HG02759 (cell line): ENCODE measurements around the gene AP5Z1.

Experiments used
- ATAC-seq: cut with Tn5 transposase; IDR thresholded peaks from one replicate; pipeline ENCODE4 v1.9.1; 2021; ENCODE audit warnings: mild to moderate bottlenecking, moderate library complexity; ENCODE audit not compliant: unreplicated experiment

The AP5Z1 gene

DNA sequence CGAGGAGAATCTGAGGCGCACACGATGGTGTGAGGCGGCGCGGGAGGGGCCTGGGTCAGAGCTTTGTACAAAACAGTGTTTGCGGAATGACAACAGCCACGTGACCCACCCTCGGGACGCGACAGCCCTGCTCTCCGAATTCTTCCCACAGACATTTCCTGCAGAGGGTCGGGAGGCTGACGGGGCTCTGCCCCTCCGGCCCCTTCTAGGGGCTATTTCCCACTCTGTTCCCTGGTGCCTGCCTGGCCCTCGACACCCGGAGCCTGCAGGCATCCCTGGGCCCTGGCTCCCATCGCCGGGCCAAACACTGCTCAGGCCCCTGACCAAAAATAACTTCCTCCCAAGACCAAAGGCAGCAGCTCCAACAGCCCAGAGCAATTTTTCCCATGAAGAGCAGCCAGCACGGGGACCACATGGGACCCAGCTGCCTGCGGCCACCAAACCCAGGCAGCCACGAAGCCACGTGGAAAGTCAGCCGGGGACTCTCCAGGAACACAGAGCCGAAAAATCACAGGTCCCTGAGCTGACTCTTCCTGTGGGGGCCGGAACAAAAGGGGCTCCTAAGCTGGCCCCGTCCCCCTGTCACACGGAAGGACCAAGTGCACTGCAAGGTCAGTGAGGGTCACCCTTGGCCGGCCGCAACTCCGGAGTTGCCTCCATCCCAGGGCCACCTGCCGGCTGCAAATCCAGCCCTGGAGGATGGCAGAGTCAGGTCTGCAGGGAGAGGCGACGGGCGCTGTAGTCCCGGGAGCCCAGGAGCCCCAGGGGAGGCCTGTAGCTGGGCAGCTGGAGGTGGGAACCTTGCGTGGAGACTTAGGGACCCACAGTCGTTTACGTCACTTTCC, 44.4 kb downstream of the AP5Z1 start:
- no peak for ATAC-seq

DNA sequence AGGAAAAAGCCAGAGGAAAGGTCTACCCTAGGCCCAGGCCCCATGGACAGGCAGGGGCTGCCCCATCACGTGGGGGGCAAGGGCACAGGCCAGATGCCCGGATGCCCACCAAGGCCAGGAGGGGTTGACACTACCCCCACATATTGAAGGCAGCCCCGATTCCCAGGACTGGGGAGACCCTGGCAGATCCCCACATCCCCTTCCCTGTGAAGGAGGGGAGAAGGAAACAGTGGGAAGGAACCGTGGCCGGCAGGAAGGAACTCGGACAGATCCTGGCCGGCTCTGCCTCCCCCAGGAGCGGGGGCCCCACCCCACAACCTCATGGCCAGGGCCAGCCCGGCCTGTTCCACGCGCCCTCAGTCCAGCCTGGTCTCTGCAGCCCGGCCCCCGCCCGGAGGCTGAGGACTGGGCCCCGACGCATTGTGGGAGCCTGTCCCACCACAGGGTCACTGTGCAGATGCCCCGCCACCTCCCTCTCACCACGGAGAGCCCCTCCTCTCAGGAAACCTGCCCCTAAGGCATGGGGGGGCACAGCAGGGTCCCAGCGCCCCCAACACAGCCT, 45.1 kb downstream of the AP5Z1 start:
- ATAC-seq: no peak

DNA sequence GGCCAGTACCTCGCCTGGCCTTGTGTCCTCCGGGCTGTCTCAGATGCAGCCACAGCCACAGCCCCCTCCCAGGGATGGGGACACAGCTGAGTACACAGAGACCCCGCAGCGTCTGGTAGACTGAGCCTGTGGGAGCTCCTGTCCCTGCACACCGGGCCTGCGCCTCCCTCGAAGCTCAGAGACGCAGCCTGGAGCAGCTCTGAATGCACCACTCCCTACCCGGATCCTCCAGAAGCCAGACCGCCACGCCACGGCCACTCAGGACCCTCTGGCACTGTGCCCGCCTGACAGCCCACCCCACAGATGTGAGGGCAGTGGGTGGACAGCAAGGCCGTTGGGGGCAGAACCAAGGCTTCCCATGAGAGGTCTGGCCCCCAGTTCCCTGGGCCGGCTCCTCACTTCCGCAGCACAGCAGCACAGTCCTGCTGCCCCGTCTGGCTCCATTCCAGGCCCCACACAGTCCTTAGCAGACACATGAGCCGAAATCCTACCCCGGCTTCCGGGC, 45.6 kb downstream of the AP5Z1 start:
- no peak for ATAC-seq

DNA sequence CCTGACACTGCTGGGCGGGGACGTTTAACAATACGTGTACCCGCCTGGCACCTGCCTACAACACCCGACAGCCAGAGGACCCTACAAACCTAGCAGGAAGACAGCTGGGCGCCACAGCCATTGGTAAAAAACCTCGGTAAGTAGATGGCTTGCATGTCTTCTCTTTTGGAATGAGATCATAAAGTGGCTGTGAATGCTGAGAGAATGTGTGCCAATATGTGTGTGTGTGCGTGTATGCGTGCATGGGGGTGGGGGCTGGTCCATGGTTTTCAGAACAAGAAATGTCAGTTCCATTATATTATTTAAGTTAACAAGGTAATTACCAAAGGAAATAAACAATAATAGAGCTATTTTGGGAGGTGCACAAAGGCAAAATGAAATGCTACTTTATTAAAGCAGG, 47.3 kb downstream of the AP5Z1 start:
- no peak for ATAC-seq

DNA sequence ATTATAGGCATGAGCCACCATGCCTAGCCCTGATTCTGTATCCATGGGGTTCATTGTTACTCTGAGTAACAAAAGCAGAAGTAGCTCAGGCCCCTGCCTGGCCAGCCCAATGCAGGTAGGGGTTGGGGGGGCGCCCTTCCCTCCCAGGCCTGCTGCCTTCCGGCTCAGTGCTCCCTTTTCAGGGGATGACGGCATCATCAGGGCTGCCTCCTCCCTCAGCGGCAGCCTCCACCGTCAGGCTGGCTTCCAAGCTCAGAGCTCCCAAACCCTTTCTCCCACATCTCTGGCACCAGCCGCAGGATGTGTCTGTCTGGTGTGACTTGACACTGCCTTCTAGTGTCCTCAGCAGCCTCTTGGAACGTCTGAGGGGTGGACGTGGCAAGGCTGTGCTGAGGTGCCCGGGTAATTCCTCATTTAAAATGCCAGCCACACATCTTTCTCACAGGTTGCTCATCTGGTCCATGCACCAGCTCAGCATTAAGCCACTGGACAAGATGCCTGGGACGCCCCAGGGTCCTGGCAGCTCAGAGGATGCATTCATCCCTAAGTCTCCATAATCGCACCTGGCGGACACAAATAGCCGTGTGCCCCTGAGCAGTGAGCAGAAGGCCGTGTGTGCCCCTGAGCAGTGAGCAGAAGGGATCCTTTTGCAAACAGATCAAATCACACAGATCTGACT, 48.2 kb downstream of the AP5Z1 start:
- no peak for ATAC-seq

DNA sequence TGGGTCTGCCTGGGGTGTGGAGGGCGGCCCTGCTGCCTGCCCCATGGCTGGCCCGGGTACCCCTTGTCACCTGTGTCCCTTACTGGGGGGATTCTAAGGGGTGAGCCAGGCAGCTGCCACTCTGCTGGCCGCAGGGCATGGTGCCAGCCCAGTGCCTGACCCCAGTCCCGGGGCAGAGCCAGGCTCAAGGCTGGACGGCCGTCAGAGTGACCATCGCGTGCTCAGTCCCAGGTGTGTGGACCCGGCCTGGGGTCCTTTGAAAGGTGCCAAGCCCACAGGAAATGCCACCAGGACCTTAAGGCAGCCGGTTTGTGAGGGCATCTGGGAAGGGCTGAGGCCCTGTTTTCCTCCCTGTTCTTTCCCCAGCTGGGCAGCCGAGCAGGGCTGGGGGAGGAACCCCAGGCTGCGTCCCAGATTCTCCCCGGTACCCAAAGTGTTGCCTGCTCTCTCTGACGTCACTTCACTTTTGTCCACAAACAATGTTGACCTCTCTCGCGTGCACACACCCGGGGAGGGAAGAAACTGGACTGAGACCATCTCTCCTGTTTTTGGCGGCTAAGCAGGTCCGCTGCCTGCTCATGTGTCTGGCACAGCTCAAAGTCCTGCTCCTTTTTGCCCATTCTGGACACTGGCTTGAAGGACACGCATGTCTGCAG, 48.8 kb downstream of the AP5Z1 start:
- no peak for ATAC-seq

DNA sequence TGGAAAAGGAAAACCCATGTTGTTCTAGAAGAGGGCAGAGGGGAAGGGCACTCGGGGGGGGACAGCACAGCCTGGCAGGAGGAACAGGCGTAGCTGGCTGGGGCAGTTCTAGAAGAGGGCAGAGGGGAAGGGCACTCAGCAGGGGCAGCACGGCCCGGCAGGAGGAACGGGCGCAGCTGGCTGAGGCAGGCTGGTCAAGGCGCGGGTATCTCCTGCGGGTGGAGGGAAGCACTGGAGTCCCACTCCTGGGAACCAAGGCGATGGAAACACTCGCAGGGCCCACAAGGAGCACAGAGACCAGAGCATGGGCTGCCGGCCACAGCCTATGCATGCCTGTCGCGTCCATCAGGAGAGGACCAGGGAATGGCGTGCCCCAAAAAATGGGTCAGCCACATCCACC, 49.7 kb downstream of the AP5Z1 start:
- no peak for ATAC-seq

DNA sequence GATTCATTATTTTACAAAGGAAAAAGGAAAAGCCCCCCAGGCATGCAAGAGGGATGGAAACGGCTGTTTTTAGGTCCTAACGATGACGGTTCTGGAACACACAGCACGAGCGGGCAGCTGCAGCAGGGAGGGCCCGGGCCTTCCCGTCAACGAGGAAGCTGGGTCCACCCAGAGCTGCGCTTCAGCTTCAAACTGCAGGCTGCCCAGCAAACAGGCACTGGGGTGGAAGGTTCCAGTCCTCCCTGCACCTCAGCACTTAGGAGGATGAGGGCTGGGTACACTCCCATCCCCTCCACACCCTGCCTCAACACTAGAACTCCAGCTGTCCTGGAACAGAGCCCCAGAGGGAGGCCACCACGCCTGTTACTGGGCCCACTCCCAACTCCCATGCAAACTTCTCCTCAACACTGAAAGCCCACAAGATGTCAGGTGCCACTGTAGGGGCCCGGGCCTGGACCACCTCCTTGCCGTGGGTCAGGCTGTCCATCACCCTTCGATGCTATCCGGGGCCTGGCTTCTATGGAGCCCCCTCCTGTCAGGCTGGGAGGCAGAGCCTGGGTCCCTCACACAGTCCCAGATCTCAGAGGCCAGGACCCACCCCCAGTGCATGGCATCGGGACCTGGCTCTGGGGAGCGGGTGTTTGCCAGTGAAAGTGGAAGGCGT, 53.4 kb downstream of the AP5Z1 start:
- no peak for ATAC-seq

DNA sequence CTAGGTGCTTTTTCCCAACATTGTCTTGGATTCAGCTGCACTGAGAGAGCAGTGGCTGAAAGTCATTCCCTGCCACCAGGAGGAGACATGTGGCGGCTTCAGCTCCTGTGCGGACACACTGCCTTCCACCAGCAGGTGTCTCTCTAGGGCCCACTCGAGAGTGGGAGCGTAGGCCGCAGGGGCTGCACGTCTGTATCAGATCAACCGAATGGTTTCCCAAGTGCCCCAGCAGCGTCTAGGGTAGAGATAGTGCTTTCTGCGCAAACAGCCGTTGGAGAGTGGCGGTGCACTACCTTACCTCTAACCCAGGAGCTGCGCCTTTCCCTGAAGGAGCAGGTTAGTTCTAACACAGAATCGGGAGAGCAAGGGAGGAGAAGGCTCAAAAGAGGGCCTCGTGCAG, 54.8 kb downstream of the AP5Z1 start:
- ATAC-seq: no peak

DNA sequence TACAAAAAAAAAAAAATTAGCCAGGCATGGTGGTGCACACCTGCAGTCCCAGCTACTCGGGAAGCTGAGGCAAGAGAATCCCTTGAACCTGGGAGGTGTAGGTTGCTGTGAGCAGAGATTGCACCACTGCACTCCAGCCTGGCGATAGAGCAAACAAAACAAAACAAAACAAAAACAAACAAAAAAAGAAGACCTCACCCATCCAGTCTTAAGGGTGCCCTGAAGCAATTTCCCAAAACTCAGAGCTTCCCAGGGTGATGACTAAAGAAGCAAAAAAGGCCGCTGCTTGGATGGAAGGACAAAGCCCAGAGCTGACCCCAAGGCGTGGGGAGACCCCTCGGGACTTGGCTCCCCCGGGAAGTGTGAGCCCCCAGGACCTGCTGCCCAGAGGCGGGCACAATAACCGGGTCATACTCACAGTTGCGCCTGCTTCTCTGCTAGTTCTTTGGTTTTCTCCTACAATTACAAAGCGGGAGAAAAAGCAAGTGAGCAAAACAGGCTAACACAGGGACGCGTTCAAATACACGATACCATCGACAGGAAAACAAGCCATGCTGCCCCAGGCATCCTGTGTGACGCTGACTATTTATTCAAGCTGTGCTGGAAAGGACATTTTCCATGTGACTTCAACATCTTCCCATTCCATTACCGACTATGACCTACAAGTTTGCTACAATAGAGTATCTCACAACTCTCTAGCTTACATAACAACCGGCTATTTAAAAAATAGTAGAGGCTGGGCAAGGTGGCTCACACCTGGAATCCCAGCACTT, 56.5 kb downstream of the AP5Z1 start:
- ATAC-seq: no peak

DNA sequence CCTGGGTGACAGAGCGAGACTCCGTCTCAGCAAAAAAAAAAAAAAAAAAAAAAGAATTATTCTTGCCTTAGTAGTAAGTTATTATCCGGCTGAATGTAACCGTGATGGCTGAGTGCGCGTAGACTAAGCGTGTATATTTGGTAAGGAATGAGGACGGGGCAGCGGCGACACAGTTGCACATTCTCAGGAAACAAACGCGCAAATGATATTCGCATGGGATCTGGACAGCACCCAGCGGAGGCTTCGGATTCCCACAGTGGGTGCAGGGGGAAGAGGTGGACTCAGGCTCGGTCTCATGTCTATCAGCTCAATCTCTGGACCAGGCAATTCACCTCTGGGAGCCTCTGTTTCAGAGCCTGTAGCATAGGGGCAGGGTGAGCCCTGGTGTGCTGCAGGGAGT, 57.3 kb downstream of the AP5Z1 start:
- no peak for ATAC-seq

DNA sequence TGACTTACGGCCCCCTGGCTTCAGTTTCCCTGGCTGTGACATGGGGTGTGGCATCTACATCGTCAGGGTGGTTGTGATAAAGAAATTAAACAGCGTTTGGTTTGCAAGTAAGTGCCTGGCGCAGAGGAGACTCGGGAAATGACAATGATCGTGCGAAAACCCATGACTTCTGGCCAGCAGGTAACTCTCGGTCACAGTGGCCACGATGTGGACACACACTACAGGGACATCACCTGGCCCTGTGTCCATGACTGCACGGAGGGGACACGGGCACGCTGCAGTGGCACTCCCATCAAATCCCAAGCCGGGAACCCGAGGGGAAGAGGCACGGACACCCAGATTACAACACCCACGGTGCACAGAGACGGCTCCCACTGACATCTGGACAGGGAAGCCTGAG, 57.8 kb downstream of the AP5Z1 start:
- ATAC-seq: no peak

DNA sequence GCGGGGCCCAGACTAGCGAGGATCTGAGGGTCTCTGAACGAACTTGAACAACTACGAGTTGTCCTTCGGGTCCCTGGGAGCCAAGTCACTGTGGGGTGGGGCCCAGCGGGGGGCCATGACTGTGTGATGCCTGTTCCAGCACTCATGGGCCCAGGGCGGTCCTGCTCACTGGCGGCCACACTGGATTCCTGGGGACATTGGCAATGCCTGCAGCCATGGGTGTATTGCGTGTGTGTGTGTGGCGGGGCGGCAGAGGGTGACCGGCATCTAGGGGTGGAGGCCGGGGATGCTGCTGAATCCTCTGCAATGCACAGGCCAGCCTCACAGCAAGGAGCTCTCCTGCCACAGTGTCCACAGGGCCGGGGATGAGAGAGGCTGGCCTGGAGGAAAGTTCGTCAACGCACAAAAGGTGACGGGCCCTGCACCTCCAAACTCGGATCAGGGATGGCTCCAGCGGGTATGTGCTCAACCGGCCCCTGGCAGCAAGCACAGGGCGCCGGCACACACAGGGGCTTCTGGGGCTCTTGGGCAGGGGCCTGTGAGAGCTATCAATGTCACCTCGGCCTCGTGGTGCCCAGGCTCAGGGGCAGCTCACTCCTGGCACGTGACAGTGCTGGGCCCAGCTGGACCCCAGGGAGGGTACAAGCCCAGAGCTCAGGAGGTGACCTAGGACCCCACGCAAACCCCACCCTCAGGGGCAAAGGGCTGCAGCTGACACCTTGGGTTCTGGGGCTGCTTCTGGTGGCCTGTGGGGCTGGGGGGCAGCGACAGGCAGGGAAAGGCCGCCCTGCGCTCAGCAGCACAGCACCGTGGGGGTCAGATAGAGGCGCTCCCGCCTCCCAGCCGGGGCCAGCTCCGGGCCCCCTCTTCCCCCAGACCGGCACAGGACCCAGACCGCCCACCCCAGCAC, 58.5 kb downstream of the AP5Z1 start:
- ATAC-seq: no peak

DNA sequence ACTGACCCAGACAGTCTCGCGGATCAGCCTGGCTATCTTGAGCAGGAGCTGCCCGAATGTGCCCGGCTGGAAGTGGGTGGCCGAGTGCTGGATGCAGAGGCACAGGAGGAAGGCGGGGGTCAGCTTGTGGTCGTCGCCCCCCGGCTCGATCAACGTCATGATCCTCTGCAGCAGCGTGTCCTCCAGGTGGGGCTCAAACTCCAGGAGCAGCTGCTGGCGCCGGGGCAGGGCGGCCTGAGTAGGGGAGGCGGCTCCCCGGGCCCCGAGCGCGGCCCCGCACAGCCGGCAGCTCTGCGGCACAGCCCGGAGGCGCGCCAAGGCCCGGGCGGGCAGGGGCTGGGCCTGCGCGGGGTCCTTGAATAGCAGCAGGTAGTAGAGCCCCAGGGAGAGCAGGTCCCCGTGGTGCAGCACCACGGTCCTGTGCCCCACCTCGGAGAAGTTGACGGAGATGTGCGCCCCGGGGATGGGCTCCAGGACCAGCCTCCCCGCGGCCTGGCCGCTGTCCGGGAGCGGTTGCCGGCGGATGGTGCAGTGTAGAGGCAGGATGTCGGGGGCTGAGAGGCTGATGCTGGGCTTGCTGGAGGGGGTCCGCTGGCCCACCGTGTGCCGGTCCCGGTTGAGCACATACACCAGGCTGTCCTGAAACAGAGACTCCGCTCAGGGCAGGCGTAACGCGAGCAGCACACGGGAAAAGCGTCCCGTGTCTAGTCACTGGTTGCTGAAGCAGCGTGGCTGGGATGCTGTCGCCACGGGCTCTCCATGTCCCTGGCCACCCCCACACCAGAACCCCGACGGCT, 59.4 kb downstream of the AP5Z1 start:
- ATAC-seq: no peak

DNA sequence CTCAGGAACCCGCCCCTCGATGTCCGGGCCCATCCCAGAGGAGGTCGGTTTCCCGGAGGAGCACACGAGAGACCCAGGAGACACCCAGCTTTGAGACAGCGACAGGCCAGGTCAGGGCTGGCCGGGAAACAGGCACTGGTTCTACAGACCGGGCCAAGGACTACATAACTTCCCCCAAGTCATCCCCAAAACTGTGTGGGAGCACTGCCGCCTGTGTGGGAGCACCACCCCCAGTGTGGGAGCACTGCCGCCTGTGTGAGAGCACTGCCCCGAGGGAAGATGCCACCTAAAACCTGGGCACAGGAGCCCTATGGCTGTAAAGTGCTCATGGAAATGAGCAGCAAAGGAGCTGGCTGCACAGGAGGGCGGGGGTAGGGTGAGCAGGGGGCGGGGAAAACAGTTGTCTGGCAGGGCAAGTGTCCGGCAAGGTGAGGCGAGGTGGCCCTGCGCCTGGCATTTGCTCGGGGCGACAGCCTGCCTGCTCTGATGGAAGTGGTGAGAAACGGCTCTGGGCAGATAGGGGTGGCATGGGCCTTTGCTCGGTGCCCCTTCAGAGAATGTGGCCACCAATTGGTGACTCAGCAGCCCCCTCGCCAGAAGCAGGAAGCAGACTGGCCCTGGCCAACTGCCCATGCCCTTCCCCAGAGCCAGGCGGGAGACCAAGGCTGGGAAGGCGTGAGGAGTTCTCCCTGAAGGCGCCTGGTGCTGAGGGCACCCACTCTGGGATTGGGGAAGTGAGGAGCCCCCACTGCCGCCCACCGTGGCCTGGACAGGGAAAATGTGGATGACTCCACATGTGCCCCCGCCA, 60.2 kb downstream of the AP5Z1 start:
- ATAC-seq: no peak

DNA sequence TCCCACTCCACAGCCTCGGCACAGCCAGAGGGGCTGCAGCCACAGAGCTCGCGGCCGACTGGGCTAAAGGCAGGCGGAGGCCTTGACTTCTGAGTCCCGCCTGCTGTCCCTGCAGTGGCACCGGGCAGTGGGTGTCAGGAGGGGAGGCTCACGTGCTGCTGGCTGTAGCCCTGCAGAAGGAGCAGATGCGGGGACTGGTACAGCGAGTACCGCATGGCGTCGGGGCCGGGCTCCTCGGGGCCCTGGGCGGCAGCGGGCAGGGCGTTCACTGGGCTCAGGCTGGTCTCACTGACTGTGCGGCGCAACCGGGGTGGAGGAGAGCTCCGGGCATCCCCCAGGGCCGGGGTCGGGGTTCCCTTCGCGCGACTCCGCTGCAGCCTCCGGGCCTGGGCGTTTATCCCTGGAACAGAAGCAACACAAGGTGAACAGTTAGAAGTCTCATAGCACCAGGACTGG, 60.8 kb downstream of the AP5Z1 start:
- ATAC-seq: no peak

DNA sequence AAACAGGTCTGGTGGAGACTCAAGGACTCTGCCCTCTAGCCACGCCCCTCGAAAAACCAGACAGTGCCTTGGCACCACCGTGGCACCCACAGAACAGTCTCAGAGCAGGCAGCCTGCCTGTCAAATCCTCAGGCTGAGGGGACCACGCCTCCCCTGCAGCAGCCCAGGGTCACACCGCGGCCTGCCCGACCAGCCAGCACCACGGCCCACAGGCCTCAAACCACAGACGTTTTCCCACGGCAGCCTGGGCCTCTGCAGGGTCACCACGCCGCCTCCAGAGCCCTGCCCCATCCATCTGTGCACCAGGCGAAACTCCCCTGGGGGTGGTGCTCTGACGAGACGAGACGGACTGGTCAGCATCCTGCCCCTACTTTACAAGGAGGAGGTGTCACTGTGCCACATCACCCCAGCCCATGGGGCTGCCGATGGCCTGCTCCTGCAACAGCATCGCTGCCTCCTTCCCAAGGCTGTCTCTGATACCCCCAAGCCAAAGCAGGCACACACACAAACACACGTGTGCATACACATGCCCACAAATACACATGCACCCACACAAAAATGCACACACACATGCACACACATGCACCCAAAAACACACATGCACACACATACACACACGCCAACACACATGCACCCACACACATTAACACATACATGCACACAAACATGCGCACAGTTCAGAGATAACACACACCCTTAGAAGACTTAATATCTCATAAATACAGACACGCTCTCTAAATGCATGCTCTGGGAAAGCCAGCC, 61.8 kb downstream of the AP5Z1 start:
- no peak for ATAC-seq
